ENCODE data around the gene SDHAF3.
A peak's percentile ranks its signal among the peaks of the same experiment; 100 is the strongest.
"Not testable (repeated sequence)": the region's sequence is repeated elsewhere in the genome, so short reads cannot be mapped to it uniquely, and the experiment has no call there.

SDHAF3 gene

DNA sequence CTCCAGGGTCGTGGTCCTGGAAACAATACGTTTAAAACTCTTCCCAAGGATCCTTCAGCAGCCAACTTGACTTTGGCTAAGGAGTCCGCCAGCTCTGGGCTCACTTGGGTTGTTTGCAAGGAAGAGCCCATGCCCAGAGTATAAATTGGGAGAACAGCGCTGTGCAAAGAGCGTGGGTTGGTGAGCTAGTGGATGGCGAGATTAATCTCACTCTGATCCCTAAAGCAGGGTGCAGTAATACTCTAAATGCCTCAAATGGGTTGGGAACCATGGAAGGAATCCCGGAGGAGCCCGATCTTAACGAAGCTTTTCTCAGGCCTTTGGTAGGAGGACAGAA lies 495 bp upstream of the SDHAF3 start:
- peaks cover 38 to 46% of the 10 kb centered on the region in 2 experiments for H3K4me1 ChIP-seq (ENCODE audit: control insufficient read depth in 1 of 2, insufficient read depth in 1 of 2, low read depth in 1 of 2, low read length in 1 of 2)
- no peaks in the 10 kb centered on the region for H3K9me3 ChIP-seq
- H3K4me3 ChIP-seq (ENCODE audit: low read depth in 1 of 2, low read length in 1 of 2) = peak overlapping the region; percentile 74 to 81
- TF ChIP-seq, protein P1, sequence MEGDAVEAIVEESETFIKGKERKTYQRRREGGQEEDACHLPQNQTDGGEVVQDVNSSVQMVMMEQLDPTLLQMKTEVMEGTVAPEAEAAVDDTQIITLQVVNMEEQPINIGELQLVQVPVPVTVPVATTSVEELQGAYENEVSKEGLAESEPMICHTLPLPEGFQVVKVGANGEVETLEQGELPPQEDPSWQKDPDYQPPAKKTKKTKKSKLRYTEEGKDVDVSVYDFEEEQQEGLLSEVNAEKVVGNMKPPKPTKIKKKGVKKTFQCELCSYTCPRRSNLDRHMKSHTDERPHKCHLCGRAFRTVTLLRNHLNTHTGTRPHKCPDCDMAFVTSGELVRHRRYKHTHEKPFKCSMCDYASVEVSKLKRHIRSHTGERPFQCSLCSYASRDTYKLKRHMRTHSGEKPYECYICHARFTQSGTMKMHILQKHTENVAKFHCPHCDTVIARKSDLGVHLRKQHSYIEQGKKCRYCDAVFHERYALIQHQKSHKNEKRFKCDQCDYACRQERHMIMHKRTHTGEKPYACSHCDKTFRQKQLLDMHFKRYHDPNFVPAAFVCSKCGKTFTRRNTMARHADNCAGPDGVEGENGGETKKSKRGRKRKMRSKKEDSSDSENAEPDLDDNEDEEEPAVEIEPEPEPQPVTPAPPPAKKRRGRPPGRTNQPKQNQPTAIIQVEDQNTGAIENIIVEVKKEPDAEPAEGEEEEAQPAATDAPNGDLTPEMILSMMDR (IDR thresholded peaks at IDR 0.05) = no peak
- H3K36me3 ChIP-seq = no peaks in the 10 kb centered on the region
- peak overlapping the region; percentile 86 for H3K27ac ChIP-seq
- H3K27me3 ChIP-seq = no peaks in the 10 kb centered on the region

DNA sequence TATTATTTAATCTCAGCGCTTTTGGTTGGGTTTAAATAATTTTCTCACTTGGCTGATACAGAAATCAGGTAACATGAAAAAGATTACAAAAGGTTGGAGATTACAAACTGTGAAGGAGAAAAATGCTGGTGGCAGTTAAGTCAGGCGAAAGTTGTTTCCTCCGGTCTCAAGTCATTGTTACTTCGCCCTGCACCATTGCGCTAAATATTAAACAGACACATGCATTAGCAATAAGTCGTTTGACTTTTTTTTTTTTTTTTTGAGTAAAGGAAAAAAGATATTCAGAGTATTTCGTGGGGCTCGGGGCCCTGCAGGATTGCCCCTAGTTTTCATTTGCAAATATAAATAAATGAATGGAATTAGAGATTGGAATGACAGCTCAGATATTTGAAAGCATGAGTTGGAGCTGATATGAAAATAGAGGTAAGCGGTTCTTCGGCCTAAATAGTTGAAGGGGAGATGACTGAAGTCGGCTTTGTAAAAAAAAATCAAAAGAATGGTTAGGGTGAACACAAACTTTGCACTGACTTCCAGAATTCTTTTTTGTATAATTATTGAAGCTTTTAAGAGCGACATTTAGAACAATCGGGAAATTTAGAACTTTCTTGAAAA lies 914 bp downstream of the SDHAF3 start:
- H3K9me3 ChIP-seq = no peaks in the 10 kb centered on the region
- H3K4me3 ChIP-seq (ENCODE audit: low read depth in 1 of 2, low read length in 1 of 2) = peak overlapping the region; percentile 74 to 81
- H3K36me3 ChIP-seq = no peaks in the 10 kb centered on the region
- H3K27me3 ChIP-seq = no peaks in the 10 kb centered on the region
- H3K4me1 ChIP-seq (ENCODE audit: control insufficient read depth in 1 of 2, insufficient read depth in 1 of 2, low read depth in 1 of 2, low read length in 1 of 2) = peaks cover 38 to 46% of the 10 kb centered on the region in 2 experiments
- H3K27ac ChIP-seq = peak overlapping the region; percentile 86
- TF ChIP-seq, protein P1 (IDR thresholded peaks at IDR 0.05) = no peak

- no peak overlapping the region for H3K27ac ChIP-seq
- no peak overlapping the region for H3K4me3 ChIP-seq (ENCODE audit: low read depth in 1 of 2, low read length in 1 of 2)
- TF ChIP-seq, protein P1 (IDR thresholded peaks at IDR 0.05) = no peak
Observed at GRCh38 chr7:97119747-97120146, 2.2 kb downstream of the SDHAF3 start.

DNA sequence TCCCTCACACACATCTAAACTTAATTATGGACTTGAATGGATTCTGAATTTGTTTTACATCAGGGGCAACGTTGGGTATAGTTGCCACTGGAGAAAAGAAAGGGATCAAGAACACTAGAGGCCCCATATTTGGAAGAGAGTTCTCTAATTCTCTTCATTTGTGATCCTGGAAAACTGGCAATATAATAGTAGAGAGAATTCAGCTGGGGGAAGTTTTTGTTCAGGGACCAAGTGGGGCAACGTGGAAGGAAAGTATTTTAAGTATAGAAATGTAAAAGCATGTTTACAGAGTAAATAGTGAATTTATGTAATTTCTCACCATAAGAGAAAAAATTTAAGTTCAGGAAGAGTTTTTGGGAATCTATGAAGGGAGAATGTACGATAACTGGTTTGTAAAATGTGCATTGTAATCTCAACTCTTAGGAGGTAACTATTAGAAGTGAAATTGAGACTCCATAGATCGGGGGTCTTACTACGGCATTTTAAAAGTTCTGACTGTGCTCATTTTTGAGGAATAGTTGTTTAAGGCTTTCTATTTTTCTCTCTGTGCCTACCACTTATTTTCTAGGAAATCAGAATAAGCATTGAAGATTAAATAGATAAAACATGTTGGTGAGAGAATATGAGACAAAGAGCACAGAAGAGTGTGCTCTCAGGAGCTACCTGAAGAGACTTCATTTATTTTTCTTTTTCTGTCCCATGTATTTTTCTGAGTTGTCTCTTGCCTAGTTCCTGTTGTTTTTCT lies 3.4 kb downstream of the SDHAF3 start:
- Histone ChIP-seq H3K27me3 (no peaks in the 10 kb centered on the region), H3K4me1 (ENCODE audit: control insufficient read depth in 1 of 2, insufficient read depth in 1 of 2, low read depth in 1 of 2, low read length in 1 of 2) (peaks cover 34 to 44% of the 10 kb centered on the region in 2 experiments), H3K9me3 (no peaks in the 10 kb centered on the region), H3K27ac (no peak overlapping the region), H3K4me3 (ENCODE audit: low read depth in 1 of 2, low read length in 1 of 2) (no peak overlapping the region), H3K36me3 (no peaks in the 10 kb centered on the region)
- TF ChIP-seq, protein P1 (IDR thresholded peaks at IDR 0.05) = no peak

More at GRCh38 chr7:97119747-97120146, 2.2 kb downstream of the SDHAF3 start:
- Histone ChIP-seq H3K27me3 (no peaks in the 10 kb centered on the region), H3K36me3 (no peaks in the 10 kb centered on the region), H3K9me3 (no peaks in the 10 kb centered on the region), H3K4me1 (ENCODE audit: control insufficient read depth in 1 of 2, insufficient read depth in 1 of 2, low read depth in 1 of 2, low read length in 1 of 2) (peaks cover 38 to 46% of the 10 kb centered on the region in 2 experiments)

GRCh38 chr7:97123115-97123514 lies 5.6 kb downstream of the SDHAF3 start:
- H3K4me3 ChIP-seq (ENCODE audit: low read depth in 1 of 2, low read length in 1 of 2); H3K27ac ChIP-seq; H3K27me3 ChIP-seq; H3K36me3 ChIP-seq; H3K9me3 ChIP-seq: not testable (repeated sequence)
- H3K4me1 ChIP-seq (ENCODE audit: control insufficient read depth in 1 of 2, insufficient read depth in 1 of 2, low read depth in 1 of 2, low read length in 1 of 2) = peaks cover 18 to 24% of the 10 kb centered on the region in 2 experiments

DNA sequence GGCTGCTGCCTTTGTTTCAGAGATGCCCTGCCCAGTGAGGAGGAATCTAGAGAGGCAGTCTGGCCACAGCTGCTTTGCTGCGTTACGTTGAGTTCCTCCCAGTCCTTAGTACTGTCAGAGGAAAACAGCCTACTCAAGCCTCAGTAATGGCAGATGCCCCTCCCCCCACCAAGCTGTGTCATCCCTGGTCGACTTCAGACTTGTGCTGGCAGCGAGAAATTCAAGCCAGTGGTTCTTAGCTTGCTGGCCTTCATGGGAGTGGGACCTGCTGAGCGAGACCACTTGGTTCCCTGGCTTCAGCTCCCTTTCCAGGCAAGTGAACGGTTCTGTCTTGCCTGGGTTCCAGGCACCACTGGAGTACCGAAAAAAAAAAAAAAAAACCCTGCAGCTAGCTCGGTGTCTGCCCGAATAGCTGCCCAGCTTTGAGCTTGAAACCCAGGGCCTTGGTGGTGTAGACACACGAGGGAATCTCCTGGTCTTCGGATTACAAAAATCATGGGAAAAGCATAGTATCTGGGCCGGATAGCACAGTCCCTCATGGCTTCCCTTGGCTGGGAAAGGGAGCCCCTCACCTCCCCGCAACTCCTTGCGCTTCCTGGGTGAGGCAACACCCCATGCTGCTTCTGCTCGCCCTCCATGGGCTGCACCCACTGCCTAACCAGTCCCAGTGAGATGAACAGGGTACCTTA lies 9.1 kb downstream of the SDHAF3 start:
- no peaks in the 10 kb centered on the region for H3K9me3 ChIP-seq
- H3K36me3 ChIP-seq = no peaks in the 10 kb centered on the region
- TF ChIP-seq, protein P1 (IDR thresholded peaks at IDR 0.05) = no peak
- H3K27me3 ChIP-seq = no peaks in the 10 kb centered on the region
- H3K27ac ChIP-seq = no peak overlapping the region
- H3K4me3 ChIP-seq (ENCODE audit: low read depth in 1 of 2, low read length in 1 of 2) = no peak overlapping the region
- no peaks in the 10 kb centered on the region for H3K4me1 ChIP-seq (ENCODE audit: control insufficient read depth in 1 of 2, insufficient read depth in 1 of 2, low read depth in 1 of 2, low read length in 1 of 2)

All from neutrophil (primary cell).